HG03045 (cell line): ENCODE measurements around the gene CFAP46.

Source experiments
- ATAC-seq: cut with Tn5 transposase; IDR thresholded peaks from one replicate; pipeline ENCODE4 v1.9.1; 2021; ENCODE audit warnings: mild to moderate bottlenecking, moderate library complexity; ENCODE audit not compliant: unreplicated experiment

Gene CFAP46

DNA sequence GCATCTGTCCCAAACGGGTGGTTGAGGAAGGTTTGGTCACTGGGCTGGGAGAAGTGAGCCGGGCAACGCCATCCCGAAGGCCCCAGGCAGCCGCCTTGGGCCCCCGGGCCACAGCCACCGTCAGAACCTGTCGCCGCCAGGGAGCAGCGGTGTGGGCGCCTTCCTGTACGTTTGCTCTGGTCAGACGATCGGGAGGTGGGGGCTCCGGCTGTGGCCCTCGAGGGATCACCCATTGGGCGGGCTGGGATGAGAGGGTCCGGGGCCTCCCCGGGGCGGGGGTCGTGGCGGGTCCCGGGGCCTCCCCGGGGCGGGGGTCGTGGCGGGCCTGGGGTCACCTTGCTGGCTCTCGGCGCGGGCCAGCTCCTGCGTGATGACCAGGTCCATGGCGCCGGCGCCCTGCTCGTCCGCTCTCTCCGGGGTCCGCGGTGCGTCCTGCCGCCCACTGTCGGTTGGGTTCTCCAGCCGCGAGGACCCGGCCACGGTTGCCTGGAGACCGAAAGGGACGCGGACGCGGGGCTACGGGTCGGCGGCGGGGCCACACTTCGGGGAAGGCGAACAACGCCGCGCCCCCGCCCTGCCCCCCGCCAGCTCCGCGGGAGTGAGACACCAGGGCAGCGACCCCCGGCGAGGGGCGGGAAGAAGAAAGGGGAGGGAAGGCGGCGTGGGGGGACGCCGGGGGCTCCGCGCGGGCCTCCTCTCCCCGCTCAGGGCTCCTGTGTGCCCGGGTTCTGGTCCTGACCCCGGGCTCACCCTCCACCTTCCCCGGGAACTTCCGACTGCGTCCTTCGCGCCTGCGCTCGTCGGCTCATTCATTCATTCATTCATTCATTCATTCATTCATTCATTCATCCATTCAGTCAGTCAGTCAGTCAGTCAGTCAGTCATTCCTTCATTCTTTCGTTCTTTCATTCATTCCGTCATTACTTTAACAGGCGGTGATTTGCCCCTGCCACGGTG, at the start of gene CFAP46:
Gene CFAP46, minus strand, starts transcription at position 470 of the 957 bp plus-strand sequence. Its CDS starts 86 bp downstream, at position 384.
- ATAC-seq: no peak

DNA sequence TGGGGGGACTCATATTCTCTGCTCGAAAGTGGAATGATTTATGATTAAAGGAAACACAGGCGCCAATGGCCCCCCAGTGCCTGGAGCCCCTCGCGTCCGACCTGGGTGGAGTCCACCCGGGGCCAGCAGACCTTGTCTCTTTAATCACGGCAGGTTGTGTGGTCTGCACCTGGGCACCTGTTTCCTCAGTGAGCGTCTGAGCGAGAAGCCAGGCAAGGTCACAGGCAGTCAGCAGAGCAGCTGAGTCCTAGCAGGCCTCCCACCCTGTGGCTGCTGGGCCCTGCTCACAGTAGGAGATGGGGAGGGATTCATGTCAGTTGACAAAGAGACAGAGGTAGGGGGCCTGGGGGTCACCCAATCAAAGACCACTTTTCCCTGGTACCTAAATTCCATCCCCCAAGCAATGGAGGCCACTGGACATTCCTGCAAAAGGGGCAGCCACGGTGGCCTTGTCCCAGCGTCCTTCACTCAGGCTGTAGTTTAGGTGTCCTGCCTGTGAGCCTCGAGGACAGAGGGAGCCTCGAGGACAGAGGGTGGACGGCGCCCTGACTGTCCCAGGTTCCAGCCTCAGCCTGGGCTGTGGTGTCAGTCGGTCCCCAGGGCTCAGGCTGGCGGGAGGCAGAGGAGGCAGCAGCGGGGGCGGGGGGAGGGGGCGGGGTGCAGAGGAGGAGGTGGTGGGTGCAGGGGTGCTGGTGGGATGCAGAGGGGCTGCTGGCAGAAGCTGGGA, 49.5 kb upstream of the CFAP46 start:
- ATAC-seq: no peak

DNA sequence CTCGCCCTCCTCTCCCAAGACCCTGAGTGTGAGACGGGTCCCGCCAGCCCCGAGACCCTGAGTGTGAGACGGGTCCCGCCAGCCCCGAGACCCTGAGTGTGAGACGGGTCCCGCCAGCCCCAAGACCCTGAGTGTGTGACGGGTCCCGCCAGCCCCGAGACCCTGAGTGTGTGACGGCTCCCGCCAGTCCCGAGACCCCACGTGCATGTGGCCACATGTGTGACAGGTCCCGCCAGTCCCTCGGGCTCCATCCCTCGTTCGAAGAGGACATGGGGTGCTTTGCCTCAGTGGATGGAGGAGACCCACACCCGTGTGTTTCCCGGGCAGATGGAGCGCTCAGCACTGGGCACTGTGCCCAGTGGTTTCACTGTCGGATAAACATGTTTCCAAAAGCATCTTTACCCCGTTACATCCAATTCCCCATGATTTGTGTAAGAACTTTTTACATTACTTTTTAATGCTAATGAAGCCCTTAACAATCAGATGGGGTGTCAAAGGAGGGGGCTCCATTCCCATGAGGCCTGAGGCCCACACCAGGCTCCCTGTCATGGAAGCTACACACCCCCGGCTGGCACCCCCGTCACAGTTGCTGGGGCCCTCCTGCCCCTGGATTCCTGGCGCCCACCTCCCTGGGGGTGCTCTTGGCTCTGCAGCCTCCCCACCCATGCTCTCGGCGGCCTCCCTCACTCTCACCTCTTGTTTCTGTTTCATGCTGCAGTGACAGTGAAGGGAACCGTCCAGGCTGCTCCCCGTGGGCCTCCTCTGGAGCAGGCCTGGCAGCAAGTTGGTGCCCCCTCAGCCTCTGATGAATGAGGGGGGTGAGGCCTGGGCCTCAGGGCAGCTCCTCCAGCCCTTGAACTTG, 48.5 kb upstream of the CFAP46 start:
- no peak for ATAC-seq

DNA sequence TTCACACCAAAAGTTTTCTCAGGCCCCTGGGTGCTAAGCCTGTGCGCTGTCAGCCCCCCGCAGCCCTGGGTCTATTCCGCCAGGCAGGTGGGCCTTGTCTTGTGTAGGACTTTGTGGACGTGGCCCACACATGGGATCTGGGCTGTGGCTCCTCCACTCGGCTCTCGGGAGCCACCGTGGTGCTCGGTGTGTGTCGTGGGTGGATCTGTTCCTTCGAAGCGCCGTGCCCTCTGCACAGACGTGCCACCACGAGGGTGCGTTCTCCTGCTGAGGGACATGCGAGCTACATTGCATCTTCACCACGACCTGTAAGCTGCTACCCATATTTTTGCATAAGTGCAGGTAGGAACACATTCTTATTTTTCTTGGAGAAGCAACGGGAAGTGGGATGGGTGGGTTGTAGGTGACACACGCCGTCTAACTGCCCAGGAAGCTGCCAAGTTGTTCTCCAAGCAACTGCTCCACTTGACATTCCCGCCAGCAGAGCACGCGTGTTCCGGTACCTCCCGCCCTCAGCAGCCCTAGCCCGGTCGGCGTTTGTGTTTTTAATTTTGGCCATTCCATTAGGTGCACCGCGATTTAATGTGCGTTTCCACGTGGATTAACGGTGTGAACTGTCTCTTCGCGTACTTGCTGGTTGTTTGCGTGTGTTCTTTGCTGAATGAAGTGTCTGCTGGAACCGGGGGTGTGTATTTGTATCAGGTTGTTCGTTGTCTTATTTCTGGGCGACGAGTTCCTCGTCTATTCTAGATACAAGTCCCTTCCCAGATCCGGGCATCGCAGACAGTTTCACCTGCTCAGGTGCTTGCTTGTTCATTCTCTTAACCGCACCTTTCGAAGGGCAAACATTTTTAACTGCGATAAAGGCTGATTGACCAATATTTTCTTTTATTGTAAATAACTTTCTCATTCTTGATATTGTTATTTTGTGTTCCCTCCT, 47.4 kb upstream of the CFAP46 start:
- no peak for ATAC-seq

DNA sequence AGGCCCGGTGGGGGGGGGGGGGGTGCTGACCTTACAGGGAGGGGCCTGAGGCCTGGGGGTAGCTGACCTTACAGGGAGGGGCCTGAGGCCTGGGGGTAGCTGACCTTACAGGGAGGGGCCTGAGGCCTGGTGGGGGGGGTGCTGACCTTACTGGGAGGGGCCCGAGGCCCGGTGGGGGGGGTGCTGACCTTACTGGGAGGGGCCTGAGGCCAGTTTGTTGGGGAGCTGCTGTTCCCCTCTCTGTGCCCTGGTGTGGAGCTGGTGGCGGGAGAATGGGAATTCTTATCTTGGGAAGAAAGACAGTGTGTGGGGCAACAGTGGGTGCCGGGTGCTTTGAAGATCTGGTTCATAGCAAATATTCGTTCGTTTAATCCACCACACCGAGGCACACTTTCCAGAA, 46.6 kb upstream of the CFAP46 start:
- ATAC-seq: no peak

DNA sequence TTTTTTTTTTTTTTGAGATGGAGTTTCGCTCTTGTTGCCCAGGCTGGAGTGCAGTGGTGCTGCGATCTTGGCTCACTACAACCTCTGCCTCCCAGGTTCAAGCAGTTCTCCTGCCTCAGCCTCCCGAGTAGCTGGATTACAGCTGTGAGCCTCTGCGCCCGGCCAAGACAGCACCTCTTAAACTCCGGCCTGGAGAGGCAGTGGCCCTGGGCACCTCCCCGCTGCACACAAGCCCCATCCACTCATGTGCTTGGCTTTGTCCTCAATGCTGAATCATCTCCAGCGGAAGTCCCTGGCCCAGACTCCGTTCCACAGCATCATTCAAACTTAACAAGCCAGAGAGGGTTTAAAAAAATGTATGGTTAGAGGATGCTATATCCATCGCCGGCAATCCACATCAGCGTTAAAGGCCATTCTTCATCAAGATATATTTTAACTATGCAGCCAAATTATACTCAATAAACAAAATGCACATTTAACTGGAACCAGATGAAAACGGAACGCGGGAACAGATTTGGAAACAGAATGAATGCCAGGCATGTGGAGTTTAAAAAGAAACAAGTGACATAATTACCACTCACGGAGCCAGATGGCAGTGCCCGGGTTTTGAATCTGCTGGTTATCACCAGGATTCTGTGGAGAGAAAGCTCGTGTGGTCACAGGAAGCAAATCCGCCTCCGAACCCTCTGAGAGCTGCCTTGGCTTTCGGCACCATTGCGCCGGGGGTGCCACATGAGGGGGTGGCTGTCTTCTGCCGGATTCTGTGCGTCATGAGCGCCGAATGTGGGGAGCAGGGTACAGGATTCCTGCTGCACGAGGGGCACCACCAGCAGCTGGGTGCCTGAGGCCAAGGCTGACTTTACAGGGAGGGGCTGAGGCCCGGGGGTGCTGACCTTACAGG, 45.6 kb upstream of the CFAP46 start:
- no peak for ATAC-seq

DNA sequence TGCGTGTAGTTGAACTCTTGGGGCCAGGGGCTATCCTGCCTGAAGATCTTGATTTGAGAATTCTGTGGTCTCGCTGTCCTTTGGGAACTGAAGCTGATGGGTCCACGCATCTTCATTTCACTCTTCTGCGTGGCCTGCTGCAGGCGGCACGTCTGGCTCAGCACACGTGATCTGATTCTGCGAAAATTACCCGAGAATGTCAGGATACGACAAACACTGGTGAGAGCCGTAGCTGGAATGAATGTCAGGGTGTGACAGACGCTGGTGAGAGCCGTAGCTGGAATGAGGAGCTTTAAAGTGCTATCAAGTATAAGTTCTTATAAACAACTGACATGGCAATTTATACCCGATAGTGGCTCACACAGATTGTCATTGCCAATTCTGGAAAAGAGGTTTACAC, 44.6 kb upstream of the CFAP46 start:
- no peak for ATAC-seq

DNA sequence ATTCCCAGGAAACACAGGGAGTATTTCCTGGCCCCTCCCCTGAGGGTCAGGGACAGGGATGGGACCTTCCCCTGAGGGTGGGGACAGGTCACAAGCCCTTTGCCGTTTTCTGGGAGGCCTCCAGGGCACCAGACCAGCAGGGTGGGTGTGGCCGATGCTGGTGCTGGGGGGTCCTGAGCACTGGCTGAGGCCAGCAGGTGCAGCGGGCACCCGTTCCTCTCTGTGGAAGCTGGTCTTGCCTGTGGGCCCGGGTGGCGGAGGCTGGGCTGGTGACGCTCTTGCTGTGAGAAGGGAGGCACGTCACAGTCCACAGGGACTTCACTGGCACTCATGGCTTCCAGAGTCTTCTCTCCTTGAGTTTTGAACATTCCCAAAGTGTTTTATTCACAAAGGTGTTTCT, 44.2 kb upstream of the CFAP46 start:
- no peak for ATAC-seq

DNA sequence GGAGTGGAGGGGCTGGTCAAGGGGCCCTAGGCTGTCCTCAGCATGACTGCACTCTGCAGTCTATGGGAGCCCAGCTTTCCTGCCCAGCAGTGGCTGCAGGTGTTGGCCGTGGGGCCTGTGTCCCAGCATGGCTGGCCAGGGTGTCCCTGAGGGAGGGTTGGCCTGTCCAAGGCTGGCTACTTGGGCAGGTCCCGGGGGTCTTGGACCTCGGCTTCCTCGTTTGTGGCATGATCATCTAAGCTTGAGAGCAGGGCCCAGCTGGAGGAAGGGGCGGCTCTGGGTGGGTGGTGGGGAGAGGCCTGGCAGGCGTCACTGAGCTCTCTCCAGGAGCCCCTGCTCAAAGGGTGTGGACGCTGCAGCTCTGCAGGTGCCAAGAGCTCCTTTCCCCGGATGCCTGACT, 43.7 kb upstream of the CFAP46 start:
- no peak for ATAC-seq

DNA sequence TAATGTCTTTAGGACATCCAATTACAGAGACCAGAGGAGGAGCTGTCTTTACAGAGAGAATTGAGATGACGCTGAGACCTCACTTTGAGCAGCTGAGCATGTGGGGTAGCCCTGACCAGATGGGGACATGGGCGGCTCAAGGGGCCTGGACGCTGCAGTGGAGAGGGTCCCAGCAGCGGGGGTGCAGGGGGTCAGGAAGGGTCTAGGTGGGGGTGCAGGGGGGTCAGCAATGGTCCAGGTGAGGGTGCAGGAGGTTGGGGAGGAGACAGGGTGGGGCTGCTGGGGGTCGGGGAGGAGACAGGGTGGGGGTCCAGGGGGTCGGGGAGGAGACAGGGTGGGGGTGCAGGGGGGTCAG, 43.2 kb upstream of the CFAP46 start:
- no peak for ATAC-seq

DNA sequence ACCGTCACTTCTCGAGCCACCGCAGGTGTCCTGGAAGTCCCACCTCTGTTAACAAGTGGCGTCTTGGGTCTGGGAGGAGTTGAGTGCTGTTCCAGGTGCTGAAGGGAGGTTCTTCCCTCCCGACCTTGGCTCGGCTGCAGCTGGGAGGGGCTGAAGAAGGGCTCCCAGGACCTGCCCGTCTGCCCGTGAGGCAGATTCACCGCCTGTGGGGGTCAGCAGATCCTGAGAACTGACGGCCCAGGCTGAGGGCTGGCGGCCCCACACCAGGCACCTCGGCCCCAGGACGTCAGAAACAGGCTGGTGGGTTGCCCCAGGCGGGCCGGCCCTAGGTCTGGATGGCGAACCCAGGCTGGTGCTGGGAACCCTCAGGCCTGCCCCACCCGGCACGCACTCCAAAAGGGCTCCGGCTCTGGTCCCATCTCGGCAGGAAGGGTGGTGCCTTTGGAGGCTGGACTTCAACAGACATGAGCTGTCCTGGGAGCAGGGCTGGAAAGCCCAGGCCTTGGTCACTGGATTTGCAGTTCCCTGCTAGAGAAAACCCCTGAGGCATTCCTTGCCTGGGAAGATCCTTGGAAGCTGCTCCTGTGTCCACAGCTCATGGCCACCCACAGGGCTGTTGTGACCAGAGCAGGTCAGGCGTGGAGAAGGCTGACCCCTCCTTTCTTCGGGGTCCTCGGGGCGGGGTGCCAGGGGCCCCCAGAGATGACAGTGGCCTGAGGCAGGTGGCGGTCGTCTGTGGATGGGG, 42.6 kb upstream of the CFAP46 start:
- ATAC-seq: no peak

DNA sequence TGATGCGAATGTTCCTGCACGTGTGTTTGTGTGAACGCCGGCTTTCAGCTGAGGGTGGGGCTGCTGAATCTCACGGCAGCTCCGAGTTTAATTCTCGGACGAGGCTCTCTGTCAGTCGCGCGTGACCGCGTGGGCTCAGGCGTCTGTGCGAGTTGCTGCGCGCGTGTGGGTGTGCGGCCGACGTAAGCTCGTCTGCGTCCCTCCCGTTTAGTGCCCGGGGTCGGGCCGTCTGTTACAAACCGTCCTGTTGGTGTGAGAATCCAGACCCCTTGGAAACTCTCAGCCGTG, 41.6 kb upstream of the CFAP46 start:
- ATAC-seq: no peak

DNA sequence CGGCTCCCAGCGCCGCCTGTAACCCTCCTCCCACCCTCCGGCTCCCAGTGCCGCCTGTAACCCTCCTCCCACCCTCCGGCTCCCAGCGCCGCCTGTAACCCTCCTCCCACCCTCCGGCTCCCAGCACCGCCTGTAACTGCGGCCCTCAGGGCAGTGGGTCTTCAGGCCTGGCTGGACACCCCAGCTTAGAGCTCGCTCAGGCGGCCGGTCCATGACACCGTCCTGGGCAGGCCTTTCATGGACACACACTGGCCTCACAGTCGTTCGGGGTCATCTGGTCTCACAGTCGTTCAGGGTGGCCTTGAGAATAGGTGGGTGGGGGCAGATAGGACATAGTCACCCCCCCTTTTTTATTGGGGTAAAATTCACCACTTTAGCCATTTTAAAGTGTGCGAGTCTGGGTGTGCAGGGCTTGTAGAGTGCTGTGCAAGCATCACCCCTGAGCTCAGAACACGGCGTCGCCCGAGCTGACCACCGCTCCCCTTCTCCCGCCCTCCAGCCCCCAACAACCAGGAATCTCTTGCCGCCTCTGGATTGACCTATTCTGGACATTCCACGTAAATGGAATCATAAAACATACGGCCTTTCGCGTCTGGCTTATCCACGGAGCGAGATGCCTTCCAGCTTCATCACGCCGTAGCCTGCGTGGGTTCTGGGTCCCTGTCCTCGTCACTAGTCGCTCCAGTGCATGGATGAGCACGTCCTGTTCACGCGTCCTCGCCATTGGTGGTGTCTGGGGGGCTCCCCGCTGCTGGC, 41.1 kb upstream of the CFAP46 start:
- ATAC-seq: no peak

DNA sequence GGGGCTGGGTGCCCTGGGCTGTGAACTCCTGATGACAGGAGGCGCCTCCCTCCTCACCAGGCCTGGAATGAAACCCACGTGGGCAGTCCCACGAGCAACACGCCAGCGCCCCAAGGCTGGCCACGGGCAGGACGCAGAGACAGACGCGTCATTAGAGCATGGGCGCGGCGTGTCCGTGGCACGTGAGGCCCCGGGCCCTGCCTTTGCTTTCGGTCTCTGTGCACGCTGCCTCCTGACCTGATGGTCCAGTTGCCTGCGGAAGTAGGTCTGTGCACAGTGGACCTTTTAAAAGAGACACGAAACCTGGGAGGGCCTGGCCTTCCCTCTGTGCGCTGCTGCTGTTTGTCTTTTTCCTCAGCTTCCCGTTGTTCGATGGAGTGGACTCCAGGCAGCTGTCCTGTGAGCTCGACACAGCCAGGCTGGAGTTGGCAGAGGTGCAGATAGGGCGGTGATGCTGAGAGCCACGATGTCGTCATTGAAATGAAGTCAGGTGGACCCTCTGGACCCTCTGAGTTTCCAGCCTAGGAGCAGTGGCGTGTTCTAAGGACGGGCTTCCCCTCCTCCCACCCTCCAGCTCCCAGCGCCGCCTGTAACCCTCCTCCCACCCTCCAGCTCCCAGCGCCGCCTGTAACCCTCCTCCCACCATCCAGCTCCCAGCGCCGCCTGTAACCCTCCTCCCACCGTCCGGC, 40.1 kb upstream of the CFAP46 start:
- ATAC-seq: no peak

DNA sequence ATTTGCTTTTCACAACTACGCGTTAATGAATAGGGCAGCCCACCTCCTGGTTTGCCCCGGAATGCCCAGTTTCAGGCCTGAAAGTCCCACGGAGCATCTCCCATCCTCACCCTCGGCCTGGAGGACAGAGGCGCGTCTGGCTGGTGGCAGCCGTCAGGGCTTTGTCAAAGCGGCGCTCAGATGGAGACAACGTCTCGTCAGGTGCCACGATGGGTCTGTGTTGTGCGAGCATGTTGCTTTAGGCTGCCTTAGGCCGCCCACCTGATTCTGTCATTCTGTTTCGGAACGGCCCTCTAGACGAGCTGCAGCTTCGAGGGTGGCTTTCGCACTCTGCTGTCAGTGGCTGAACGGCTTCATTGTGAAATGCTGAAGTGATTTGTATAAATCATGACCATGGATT, 39.4 kb upstream of the CFAP46 start:
- no peak for ATAC-seq

DNA sequence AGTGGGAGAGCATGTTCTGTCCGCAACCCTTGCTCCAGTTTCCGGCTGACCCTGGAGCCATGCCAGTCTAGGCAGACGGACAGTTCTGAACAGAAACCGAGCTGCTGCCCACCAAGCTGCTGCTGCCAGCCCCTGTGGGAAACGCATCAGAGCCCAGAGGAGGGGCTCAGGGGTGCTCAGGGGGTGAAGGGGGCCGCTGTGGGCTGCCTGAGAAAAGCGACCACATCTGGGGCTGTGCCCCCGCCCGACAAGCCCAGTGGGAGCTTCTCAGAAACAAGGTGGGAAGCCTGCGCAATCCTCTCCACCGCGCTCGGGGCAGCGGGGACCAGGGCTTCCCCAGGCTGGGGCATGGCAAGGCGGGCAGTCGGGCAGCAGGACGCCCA, 38.8 kb upstream of the CFAP46 start:
- ATAC-seq: no peak

DNA sequence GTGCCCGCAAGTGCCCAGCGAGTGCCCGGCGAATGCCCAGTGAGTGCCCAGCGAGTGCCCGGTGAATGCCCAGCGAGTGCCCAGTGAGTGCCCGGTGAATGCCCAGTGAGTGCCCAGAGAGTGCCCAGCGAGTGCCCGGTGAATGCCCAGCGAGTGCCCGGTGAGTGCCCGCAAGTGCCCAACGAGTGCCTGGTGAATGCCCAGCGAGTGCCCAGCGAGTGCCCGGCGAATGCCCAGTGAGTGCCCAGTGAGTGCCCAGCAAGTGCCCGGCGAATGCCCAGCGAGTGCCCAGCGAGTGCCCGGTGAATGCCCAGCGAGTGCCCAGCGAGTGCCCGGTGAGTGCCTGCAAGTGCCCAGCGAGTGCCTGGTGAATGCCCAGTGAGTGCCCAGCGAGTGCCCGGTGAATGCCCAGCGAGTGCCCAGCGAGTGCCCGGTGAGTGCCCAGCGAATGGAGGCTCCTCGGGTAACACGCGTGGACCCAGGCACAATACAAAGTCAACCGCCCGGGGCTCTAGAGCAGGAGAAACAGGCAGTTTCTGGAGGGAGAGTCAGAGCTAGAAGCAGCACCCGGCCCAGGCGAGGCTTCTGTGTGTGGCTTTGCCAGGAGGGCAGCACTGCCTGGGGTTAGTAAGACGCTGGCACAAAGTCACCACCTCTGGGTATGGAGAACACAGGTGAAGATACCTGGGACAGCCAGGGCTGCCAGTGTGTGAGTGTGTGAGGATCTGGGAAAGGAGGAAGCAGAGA, 38.2 kb upstream of the CFAP46 start:
- ATAC-seq: no peak
